Measurements from ENCODE around the gene CGB5. TPM values are rescaled to one million over a fixed set of nuclear protein-coding genes. Genes with fewer than 3 reads are reported as not detected.

CGB5 gene
- total and polyA plus RNA-seq, 9 of the 15 experiments (the other 6 are each of a cell fraction or from before 2014, with no cell fraction given): not detected

GRCh38 chr19:49085868-49086232 lies 42.2 kb downstream of the CGB5 start (continued):
- TF ChIP-seq, protein P1, sequence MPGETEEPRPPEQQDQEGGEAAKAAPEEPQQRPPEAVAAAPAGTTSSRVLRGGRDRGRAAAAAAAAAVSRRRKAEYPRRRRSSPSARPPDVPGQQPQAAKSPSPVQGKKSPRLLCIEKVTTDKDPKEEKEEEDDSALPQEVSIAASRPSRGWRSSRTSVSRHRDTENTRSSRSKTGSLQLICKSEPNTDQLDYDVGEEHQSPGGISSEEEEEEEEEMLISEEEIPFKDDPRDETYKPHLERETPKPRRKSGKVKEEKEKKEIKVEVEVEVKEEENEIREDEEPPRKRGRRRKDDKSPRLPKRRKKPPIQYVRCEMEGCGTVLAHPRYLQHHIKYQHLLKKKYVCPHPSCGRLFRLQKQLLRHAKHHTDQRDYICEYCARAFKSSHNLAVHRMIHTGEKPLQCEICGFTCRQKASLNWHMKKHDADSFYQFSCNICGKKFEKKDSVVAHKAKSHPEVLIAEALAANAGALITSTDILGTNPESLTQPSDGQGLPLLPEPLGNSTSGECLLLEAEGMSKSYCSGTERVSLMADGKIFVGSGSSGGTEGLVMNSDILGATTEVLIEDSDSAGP (CRISPR knock-in tag; IDR thresholded peaks at IDR 0.05): no peak
- TF ChIP-seq, protein P2, sequence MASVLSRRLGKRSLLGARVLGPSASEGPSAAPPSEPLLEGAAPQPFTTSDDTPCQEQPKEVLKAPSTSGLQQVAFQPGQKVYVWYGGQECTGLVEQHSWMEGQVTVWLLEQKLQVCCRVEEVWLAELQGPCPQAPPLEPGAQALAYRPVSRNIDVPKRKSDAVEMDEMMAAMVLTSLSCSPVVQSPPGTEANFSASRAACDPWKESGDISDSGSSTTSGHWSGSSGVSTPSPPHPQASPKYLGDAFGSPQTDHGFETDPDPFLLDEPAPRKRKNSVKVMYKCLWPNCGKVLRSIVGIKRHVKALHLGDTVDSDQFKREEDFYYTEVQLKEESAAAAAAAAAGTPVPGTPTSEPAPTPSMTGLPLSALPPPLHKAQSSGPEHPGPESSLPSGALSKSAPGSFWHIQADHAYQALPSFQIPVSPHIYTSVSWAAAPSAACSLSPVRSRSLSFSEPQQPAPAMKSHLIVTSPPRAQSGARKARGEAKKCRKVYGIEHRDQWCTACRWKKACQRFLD (CRISPR knock-in tag; IDR thresholded peaks at IDR 0.05): no peak
- TF ChIP-seq BRD4 (IDR thresholded peaks at IDR 0.05): 0 out of 2 replicates have a peak, but pooled peaks have one; percentile 4
- no peak for TF ChIP-seq CTBP1 (IDR thresholded peaks at IDR 0.05; ENCODE audit: borderline replicate concordance)
- no peak for TF ChIP-seq EP300 (IDR thresholded peaks at IDR 0.05; ENCODE audit: low read length)
- no peak for TF ChIP-seq MTF1 (CRISPR knock-in tag; IDR thresholded peaks at IDR 0.05; ENCODE audit: borderline replicate concordance)
- TF ChIP-seq NR2C1 (IDR thresholded peaks at IDR 0.05): 0 out of 2 replicates have a peak, but pooled peaks have one; percentile 7
- no peak for TF ChIP-seq NR2C1 (tag; IDR thresholded peaks at IDR 0.05)
- TF ChIP-seq ZBTB1 (CRISPR knock-in tag; IDR thresholded peaks at IDR 0.05; ENCODE audit: borderline replicate concordance, low read depth): peak; percentile 30; the same call in 1 of the 2 replicates
- no peak for TF ChIP-seq YBX1 (IDR thresholded peaks at IDR 0.05)

Measured in K562 (cell line).